NCI-H1048 (cell line): ENCODE results near the gene DHRS1.

Source experiments
- DNase-seq: peaks from one replicate; lab custom pipeline; 2025; lab: John Stamatoyannopoulos, UW

The DHRS1 gene

DNA sequence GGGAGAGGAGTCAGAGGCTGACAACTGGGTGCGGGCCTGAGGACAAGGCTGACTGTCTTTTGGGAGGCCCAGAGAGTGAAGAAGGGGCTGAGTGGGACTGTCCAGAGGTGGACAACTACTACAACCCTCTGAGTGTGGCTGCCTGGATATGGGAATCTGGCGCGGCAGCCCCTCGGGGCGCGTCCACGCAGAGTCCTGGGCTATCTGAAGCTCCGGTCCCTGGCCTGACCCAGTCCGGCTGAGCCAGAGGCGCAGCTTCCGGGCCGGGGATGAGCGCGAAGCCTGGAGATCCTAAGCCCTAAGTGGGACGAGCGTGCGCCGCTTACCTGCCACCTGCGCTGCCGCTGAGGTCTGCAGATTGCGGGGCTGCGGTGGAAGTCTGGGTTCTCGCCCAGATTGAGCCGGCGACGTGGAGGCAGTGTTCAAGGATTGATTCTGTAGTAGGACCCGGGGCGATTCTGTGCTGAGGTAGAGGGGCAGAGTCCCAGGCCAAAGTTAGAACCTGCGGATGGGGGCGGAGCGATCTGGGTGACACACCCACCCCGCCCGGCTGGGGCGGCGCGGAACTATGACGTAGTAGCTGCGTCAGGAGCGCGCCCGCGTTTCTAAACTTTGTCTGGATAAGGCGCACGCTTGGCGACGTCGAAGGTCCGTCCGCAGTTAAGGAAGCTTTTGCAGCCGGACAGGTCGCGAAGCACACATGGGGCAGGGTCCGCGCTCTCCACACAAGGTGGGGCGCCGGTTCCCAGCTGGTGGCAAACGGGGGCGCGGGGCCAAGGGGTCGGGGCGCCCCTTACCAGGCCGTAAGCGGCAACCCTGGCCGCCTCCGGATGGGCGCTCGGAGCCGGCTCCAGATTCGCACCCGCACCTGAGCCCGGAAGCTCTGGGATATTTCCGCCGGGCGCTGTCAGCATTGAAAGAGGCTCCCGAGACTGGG is at the start of gene DHRS1, which contains the start of gene NOP9:
DHRS1 (minus strand) TSS at position 526 of the 937 bp plus-strand sequence. CDS start 674 bp downstream, outside the sequence.
NOP9 (plus strand) TSS at position 596 of the 937 bp plus-strand sequence; CDS start at position 701, 105 bp downstream.
- peak; percentile 78 for DNase-seq

DNA sequence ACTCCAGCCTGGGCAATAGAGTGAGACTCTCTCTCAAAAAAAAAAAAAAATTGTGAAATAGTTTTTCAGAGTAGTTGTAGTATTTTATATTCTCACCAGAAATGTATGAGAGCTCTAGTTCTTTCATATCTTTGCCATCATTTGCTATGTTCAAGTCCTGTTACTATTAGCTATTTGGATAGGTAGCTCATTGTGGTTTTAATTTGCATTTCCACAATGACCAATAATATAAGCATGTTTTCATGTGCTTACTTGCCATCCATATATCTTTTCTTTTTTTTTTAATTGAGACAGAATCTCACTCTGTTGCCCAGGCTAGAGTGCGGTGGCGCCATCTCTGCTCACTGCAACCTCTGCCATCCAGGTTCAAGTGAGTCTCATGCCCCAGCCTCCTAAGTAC is 48.6 kb upstream of the DHRS1 start:
- DNase-seq, result no peak

DNA sequence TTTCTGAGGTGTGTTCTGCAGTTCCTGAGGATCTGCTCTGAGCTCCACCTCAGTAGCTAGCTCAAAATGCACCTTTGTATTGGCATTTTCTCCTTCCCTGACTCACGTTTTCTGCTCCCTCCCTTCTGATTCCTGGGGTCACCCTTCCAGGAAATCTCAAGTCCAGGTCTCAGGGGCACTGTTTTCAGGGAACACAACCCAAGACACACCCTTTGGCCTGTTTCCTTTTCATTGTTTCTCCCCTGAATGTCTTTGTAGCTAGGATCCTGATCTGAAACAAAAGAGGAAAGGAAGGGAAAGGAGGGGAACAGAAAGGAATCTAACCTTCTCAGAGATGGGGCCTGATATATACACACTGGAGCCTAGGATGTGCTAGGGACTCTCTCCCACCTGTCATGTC is 47.6 kb upstream of the DHRS1 start:
- no peak for DNase-seq

DNA sequence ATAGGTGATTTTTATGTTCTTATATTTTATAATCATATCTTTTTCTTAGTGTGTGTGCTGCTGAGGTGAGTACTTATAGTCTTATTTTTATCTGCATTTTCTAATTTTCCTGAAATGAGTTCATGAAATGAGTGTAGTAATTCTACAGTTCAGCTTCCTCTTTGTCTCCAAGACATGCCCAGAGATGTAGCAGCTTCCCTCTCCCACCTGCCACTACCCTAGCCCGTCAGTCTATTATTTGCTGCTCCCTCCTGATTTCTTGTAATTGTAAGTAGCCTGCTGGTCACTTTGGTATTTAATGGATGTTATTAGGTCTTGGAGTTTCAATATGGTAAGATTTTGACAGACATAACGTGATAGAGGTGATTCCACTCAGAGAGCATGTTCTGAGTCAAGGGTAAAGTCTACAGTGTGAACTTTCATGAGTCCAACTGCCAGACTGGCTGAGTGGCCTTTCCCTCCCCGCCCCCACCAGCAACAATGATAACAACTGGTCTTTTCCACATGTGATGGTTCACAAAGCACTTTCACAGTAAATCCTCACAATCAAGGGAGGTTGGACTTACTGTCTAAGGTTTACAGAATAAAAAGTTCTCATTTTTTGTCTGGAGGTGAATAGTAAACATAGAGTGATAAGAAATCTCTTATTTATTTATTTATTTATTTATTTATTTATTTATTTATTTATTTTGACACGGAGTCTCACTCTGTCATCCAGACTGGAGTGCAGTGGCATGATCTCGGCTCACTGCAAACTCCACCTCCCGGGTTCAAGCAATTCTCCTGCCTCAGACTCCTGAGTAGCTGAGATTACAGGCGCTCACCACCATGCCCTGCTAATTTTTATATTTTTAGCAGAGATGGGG is 44.4 kb upstream of the DHRS1 start:
- no peak for DNase-seq

DNA sequence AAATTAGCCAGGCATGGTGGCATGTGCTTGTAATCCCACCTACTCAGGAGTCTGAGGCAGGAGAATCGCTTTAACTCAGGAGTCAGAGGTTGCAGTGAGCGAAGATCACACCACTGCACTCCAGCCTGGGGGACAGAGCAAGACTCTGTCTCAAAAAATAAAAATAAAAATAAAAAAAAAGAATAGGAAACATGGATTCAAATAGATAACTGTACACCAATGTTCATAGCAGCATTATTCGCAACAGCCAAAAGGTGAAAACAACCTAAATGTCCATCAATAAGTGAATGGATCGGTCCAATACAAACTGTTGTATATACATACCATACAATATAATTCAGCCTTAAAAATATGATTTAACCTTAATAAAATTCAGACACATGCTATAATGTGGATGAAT is 43.3 kb upstream of the DHRS1 start:
- DNase-seq, result no peak

DNA sequence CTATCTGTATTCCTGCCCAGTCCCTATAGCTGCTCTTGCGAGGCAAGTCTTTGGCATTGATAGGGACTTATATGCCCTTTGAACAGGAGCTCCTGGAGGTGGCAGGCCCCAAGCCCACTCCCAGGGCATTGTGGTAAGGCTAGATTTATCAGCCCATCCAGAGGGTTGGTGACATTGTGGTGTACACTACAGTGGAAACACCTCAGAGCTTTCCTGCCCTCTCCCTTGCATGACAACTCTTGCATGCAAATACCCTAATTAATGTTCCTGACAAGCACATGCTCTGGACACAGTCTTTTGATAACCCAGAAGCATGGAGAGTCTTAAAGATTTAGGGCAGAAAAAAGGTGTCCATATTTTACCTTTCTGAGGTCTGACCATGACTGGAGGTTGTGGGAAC is 41.0 kb upstream of the DHRS1 start:
- DNase-seq, result no peak

DNA sequence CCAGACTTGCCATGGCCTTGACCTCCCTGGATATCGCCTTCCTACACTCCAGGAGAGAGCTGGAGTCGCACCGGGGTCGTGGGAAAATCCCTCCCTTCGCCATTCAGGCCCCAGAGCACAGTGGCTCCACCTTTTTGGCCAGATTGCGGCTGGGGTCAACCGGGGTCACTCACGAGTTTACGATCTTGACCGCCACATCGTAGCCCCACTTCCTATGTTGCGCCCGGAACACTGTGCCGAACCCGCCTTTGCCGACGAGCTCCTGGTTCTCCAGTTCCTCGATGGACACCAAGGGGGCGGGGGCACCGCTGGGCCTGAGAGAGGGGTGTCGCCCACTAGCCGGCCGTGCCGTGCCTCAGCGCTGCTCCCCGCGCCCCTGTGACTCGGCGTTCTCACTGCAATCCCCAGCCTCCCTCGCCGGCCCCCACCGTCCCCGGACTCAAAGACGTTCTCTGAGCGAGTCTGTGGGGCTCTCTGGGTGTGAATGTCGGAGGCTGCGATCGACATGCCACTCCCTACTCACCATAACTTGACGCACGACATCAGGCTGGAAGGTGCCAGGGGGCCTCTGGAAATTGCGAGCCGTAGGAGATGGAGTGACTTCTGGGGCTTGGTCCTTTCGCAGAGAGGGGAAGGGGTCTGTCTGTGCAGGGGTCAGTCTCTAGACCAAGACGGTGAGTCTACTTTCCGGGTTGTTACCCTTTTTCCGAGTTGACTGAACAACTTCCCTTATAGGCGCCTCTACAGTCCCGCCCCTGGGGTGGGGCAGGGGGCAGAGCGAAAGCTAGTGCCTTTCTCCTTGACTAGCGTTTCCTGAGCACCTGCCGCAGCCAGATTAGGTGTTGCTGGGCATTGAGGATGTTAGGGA is 39.9 kb upstream of the DHRS1 start, which contains the start of gene RIPK3:
RIPK3 (minus strand) TSS at position 708 of the 868 bp plus-strand sequence; CDS start at position 543, 165 bp downstream.
- no peak for DNase-seq

DNA sequence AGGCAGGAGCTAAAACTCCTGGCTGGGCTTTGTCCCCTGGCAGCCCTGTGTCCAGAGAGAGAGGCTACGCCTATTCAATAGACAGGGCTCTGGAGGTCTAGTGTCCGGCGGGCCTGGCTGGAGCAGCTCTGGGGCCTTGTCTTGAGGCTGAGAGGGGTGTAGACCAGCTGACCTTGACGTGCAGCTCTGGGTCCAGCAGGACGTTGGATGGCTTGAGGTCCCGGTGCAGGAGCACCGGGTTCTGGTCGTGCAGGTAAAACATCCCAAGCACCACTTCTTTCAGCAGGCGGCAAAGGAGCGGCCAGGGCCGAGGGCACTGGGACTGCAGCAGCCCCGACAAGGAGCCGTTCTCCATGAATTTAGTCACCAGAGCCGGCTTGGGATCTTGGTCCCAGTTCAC is 39.3 kb upstream of the DHRS1 start:
- no peak for DNase-seq

DNA sequence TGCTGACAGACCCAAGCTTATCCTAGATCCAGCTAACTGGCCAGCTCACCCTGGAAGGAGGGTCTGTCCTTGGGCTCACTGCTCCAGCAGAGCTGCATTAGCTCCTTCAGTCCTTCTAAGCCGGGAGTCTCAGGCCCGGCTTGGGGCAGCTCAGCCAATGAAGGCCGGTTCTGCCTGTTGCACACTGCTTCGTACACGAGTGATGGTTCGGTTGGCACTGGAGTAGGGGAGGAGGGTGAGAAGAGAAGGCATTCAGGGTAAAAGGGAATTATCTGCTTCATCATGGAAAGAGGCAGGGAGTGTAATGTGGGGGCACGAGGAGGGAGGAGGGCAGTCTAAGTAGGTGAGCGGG is 38.2 kb upstream of the DHRS1 start:
- DNase-seq, result no peak

DNA sequence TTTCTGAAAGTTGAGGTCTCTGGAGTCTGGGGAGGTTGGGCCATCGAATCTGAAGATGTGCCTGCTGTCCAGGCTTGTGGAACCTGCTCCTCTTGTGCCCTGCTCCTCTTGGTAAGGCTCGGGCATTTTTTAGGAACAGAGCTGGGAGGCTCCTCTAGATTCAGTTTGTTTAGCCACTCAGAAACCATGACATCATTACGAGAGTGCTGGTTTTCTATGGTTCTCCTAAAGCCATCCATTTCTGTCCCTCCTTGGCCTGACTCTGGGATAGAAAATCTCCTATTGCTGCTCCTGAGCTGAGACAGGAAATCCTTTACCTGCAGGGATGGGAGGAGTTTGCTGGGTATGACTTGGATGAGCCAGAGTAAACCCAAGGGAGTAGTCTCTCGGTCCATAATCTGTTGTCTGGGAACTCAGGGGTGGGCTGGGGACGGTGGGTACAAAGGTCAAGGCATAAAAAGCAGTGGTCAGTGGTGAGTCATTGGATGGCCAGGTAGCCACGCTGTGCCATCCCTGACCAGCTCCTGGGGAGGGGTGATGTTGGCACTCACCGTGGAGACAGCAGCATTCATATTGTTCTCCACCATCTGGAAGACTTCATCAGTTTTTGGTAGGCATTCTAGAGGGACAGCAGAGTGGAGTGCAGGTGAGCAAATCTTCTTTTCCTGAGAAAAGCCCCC is 37.7 kb upstream of the DHRS1 start:
- DNase-seq, result no peak

DNA sequence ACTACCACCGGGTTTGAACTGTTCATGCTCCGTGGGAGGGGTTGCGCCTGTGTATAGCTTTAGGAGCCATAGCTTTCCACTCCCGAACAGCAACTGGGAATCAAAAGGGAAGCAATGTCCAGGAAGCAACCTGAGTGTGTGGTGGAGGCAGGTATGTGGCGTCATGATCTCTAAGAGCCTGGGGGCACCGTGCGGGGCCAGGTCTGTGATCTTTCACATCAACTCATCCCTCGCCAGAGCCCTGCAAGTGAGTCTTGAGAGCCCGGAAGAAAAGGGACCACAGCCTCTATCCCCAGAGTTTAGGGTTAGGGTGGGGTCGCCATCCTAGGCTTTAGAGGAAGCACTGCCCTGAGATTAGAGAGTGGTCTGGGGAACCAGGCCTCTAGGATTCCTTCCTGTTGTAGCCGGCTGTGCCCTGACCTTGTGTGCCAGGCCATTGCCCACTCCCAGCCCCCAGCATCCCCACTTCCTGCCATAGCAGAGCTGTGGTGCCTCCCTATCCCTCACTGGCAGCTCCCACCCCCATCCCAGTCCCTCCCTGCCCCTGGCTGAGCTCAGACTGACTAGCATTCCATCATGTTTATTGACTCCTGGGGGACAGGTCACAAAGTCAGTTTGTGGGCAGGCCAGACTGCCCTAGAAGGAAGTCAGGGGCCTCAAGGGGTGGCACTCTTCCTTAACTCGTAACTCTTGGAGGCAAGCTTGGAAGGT is 36.0 kb upstream of the DHRS1 start:
- no peak for DNase-seq

DNA sequence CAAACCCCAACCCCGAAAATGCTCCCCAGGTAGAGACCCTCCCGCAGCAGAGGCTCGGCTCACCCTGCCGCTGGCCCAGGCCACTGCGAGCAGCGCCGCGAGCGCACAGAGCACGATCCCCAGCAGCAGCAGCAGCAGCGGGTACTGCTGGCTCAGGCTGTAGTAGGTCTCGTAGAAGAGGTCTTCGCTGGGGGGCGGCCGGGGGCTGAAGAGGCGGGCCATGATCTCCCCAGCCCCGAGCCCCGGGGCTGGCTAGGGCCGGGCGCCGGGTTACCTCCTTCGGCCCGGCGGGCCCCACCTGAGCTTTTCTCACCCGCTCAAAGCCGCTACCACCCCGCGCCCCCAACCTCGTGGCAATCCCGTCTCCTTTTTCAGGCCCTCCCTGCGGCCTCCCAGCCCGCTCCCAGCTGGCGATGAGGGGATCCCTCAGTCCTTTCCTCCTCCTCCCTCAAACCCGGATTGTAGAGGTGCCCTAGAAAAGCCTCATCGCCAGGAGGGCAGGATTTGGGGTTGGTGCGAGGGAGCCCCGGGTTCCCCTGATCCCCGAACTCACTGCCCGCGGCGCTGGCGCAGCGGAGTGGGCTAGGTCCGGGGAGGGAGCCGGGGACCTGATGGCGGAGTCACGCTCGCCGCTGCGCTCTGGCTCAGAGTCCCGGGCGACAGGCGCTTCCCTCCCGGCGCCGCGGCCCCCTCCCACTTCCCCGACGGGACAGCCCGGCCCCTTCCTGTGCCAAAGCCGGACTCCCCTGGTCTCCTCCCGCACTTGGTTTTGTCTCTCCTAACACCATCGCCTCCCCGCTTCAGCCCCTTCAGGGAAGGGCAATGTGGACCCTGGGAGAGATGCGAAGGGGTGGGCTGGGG is 35.1 kb upstream of the DHRS1 start, which contains the start of gene ADCY4:
ADCY4 (minus strand) TSS at position 641 of the 861 bp plus-strand sequence; CDS start at position 222, 419 bp downstream.
- DNase-seq, result no peak

DNA sequence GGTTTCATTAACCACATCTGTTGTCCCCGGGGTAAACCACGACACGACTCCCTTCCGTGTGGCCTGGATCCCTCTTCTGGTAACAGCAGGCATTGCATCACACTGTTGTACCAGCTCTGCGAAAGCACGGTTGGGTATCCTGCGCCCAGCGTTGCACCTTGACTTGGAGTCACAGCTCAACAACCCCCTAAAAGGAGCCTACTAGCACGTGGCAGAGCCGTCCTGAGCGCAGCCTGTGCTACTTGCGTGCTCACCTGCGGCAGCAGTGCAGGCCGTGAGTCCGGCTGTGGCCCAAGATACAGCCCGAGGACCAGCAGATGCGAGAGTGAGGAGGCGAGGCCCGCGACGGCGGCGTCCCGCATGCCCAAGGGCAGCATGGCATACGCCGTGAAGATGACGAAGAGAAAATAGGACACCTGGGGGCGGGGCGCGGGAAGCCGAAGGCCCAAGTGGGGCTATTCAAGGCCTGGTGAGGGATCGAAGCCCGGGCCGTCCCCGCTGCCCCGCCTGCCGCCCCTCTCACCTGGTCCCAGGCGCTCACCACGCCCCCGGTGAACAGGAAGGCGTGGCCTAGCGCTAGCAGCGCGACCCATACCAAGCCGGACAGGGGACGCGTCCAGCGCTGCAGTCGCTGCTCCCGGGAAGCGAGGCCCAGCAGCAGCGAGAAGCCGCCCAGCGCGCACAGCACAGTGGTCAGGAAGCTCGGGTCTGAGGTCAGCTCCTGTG is 32.9 kb upstream of the DHRS1 start:
- peak; percentile 57 for DNase-seq

DNA sequence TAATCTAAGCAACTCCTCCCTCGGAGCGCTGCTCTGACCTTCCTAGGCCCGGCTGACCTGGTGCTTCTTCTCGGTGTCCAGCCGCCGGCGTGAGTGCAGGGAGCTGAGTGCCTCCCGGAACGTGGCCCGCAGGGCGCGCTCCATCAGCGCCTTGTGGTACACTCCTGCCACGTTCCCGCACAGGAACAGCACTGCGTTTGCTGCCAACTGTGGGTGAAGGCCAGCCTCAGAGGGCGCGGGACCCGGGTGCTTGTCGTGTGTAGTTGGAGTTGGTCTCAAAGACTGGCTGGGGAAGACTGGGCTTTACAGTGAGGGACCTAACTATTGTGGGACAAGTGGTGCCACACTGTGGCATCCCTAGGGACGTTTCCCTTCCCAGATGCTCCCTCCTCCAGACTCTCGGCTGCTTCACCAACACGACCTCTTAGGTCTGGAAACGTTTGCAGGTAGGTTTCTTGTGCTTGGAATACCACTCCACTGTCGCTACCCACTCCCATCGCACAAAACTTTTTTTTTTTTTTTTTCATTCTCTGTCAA is 32.2 kb upstream of the DHRS1 start:
- DNase-seq, result no peak

DNA sequence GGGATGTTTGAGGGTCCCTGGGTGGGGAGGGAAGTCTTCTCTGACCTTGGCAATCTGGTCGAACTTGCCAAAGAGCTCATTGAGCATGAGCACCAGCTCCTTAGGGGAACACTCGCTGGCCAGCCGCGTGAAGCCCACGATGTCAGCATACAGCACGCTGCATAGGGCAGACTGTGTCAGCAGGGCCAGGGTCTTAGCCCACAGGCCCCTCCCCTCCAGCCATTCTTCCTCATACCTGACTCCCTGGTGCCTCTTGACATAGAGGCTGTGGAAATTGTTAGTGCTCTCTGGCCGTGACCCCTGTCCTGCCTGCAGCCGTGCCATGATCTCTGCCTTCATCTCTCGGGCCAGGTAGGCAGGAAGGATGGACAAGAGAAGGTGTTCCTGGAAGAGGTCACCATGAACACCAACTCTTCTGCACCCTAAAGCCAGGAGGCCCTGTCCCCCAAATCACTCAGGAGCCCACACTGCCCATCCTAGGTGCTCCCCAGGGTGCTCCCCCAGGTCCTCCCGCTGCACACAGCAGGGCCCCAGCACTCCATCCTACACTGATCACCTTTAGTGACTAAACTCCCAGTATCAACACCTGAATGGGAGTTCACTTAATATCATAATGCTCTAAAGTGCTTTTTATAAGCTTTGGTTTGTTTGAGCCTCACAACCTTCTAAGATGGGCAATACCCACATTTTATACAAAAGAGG is 31.5 kb upstream of the DHRS1 start:
- no peak for DNase-seq

DNA sequence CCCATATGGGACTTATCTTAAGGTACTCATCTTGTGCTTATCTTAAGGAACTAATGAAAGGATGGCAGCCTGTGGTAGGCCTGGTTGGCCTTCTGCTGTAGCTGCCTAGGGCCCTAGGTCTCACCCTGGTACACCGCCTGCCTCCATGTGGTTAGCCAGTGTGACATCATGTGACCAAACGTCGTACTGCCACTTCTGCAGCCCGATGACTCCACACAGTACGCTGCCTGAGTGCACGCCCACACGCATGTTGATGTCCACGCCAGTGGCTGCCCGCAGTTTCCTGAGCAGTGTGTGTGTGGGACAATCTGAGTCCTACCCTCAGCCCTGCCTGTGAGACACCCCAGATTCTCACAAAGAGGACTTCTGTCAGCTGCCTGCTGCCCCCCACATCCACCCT is 30.2 kb upstream of the DHRS1 start:
- DNase-seq, result no peak

DNA sequence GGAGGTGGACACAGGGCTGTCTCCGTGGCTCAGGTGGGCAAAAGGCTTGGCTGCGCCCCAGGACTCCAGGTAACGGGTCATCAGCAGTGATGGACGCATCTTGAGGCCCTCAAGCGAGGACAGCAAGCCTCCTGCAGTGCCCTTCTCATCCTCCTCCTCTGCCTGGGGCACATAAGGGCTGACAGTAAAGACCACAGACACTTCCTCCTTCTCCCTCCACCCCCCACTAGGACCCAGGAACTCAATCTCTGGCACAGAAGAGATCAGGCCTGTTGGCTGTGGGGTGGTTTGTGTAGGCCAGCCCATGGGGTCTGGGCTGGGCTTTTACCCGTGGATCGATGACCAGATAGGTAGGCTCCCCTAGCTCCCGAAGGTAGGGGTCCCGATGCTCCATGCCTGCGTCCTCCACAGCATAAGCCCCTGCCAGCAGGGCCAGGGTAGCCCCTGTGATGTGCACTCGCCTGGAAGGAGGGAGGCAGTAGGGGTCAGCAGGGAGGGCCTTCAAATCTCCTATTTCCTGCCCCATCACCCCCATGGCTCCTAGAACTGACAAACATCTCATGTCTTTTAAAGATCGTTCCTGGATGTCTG is 29.6 kb upstream of the DHRS1 start:
- DNase-seq, result no peak
